HEK293T (cell line): Measurements from ENCODE around the gene COMMD10.

Source experiments
- CTCF ChIA-PET: fragments of 350-600 bp; formaldehyde crosslinking; extraction: SDS; loops from one replicate; lab custom pipeline; 2021; ENCODE audit warnings: antibody characterized with exemption, inconsistent platforms; lab: Yijun Ruan, JAX
- POLR2A ChIA-PET: fragments of 350-600 bp; formaldehyde crosslinking; extraction: SDS; loops from one replicate; lab custom pipeline; 2020; ENCODE audit warnings: antibody characterized with exemption, inconsistent platforms; lab: Yijun Ruan, JAX
- DNase-seq: peaks from one replicate; pipeline ENCODE4 v3.0.0; 2012; ENCODE audit warnings: mixed read lengths; ENCODE audit errors: extremely low spot score
- ARNT ChIP-seq: fragments of 450-650 bp; IDR thresholded peaks from 2 replicates; pipeline ENCODE4 v1.6.1; 2017; ENCODE audit warnings: mild to moderate bottlenecking
- BHLHE40 ChIP-seq: fragments of 450-650 bp; IDR thresholded peaks from 2 replicates; pipeline ENCODE4 v1.6.1; 2016; ENCODE audit warnings: mild to moderate bottlenecking, moderate library complexity, borderline replicate concordance
- CTBP1 ChIP-seq: fragments of 450-650 bp; IDR thresholded peaks from 2 replicates; pipeline ENCODE4 v1.6.1; 2016; ENCODE audit warnings: borderline replicate concordance
- ELF4 ChIP-seq: fragments of 450-650 bp; IDR thresholded peaks from 2 replicates; pipeline ENCODE4 v1.6.1; 2017; ENCODE audit warnings: antibody characterized with exemption
- FOXA1 ChIP-seq: fragments of 450-650 bp; IDR thresholded peaks from 2 replicates; pipeline ENCODE4 v1.6.1; 2016; ENCODE audit warnings: mild to moderate bottlenecking
- FOXK2 ChIP-seq: fragments of 450-650 bp; IDR thresholded peaks from 2 replicates; pipeline ENCODE4 v1.6.1; 2016; ENCODE audit warnings: mild to moderate bottlenecking
- FOXM1 ChIP-seq: fragments of 450-650 bp; IDR thresholded peaks from 2 replicates; pipeline ENCODE4 v1.6.1; 2017; ENCODE audit warnings: mild to moderate bottlenecking, borderline replicate concordance
- HDGF ChIP-seq: fragments of 450-650 bp; IDR thresholded peaks from 2 replicates; pipeline ENCODE4 v1.6.1; 2017; ENCODE audit warnings: antibody characterized with exemption, borderline replicate concordance
- L3MBTL2 ChIP-seq: fragments of 450-650 bp; conservative IDR thresholded peaks from 2 replicates; pipeline ENCODE4 v1.6.1; 2016; ENCODE audit warnings: mild to moderate bottlenecking
- LEF1 ChIP-seq: fragments of 450-650 bp; IDR thresholded peaks from 2 replicates; pipeline ENCODE4 v1.6.1; 2017; ENCODE audit warnings: mild to moderate bottlenecking, borderline replicate concordance
- NFRKB ChIP-seq: fragments of 450-650 bp; IDR thresholded peaks from 2 replicates; pipeline ENCODE4 v1.6.1; 2016; ENCODE audit warnings: mild to moderate bottlenecking, moderate library complexity
- PKNOX1 ChIP-seq: fragments of 450-650 bp; IDR thresholded peaks from 2 replicates; pipeline ENCODE4 v1.6.1; 2016
- SP1 ChIP-seq: fragments of 450-650 bp; IDR thresholded peaks from 2 replicates; pipeline ENCODE4 v1.6.1; 2017
- SUZ12 ChIP-seq: fragments of 450-650 bp; IDR thresholded peaks from 2 replicates; pipeline ENCODE4 v1.6.1; 2016; ENCODE audit warnings: mild to moderate bottlenecking
- TARDBP ChIP-seq: fragments of 450-650 bp; IDR thresholded peaks from 2 replicates; pipeline ENCODE4 v1.6.1; 2016
- ZNF384 ChIP-seq: fragments of 450-650 bp; IDR thresholded peaks from 2 replicates; pipeline ENCODE4 v1.6.1; 2016

The COMMD10 gene

GRCh38 chr5:116046261-116046660, 38.6 kb upstream of the COMMD10 start:
- CTCF ChIA-PET = no interaction called here
- TF ChIP-seq CTBP1 (no peak), FOXK2 (no peak), ARNT (no peak)
- POLR2A ChIA-PET = no interaction called here
- DNase-seq = no peak

- DNase-seq = no peak
- ChIA-PET CTCF (no interaction called here), POLR2A (no interaction called here)
- TF ChIP-seq L3MBTL2 (no peak), SUZ12 (no peak), BHLHE40 (no peak), NFRKB (no peak), HDGF (no peak), ZNF384 (no peak), CTBP1 (no peak), FOXK2 (no peak), FOXM1 (no peak), LEF1 (no peak), FOXA1 (no peak), ARNT (no peak), PKNOX1 (no peak), SP1 (no peak), TARDBP (no peak), ELF4 (no peak)
Measured at GRCh38 chr5:116046823-116047222, 38.0 kb upstream of the COMMD10 start.

GRCh38 chr5:116058346-116058936, 26.4 kb upstream of the COMMD10 start:
- ChIA-PET CTCF (no interaction called here), POLR2A (no interaction called here)
- TF ChIP-seq FOXA1 (no peak), LEF1 (no peak), L3MBTL2 (no peak), TARDBP (no peak), NFRKB (no peak), FOXM1 (no peak), HDGF (no peak)
- no peak for DNase-seq

GRCh38 chr5:116062352-116062751, 22.5 kb upstream of the COMMD10 start:
- POLR2A ChIA-PET = no interaction called here
- no peak for DNase-seq
- CTCF ChIA-PET = no interaction called here
- TF ChIP-seq ARNT = no peak
- no peak for TF ChIP-seq L3MBTL2
- no peak for TF ChIP-seq NFRKB
- no peak for TF ChIP-seq SP1
- TF ChIP-seq PKNOX1 = no peak
- TF ChIP-seq FOXK2 = no peak
- no peak for TF ChIP-seq HDGF
- TF ChIP-seq BHLHE40 = no peak
- no peak for TF ChIP-seq ELF4
- TF ChIP-seq FOXA1 = no peak
- TF ChIP-seq ZNF384 = no peak
- no peak for TF ChIP-seq FOXM1
- no peak for TF ChIP-seq TARDBP
- TF ChIP-seq CTBP1 = no peak
- no peak for TF ChIP-seq SUZ12
- TF ChIP-seq LEF1 = no peak

- CTCF ChIA-PET = no interaction called here
- POLR2A ChIA-PET = no interaction called here
- TF ChIP-seq FOXM1 (no peak), PKNOX1 (no peak), ZNF384 (no peak), FOXK2 (no peak), CTBP1 (no peak), BHLHE40 (no peak), ARNT (no peak)
- no peak for DNase-seq
Measured at GRCh38 chr5:116063950-116064349, 20.9 kb upstream of the COMMD10 start.

- CTCF ChIA-PET = interaction anchor here (0.6 to 1.6 kb wide), 7 partner anchors 11 to 759 kb away, joined by 3 to 4 read pairs (median 4); no protein-coding TSS in a partner anchor
- POLR2A ChIA-PET = no interaction called here
- no peak for TF ChIP-seq SP1
- TF ChIP-seq HDGF = no peak
- TF ChIP-seq FOXM1 = no peak
- TF ChIP-seq BHLHE40 = no peak
- no peak for TF ChIP-seq ZNF384
- no peak for TF ChIP-seq ARNT
- TF ChIP-seq SUZ12 = no peak
- no peak for TF ChIP-seq ELF4
- no peak for TF ChIP-seq FOXA1
- no peak for TF ChIP-seq LEF1
- no peak for TF ChIP-seq TARDBP
- no peak for TF ChIP-seq PKNOX1
- TF ChIP-seq CTBP1 = no peak
- DNase-seq = peak; percentile 22
Measured at GRCh38 chr5:116068028-116068632, 16.7 kb upstream of the COMMD10 start.
